Sigmoid colon (tissue), 7 donors: ENCODE results near the gene AKAP12. TPM values are rescaled to one million over a fixed set of nuclear protein-coding genes. Genes with fewer than 3 reads are reported as not detected.

ENCODE experiments used
- DNase-seq: peaks from one replicate; pipeline ENCODE4 v3.0.0-alpha.2; 2019
- H3K27ac ChIP-seq, 4 donors: fragments of 200-600 bp; sonication (generic); one replicate each; pipeline ENCODE4 v1.5.1; 2016 to 2019; ENCODE audit warnings: mild to moderate bottlenecking in 1 of 4
- H3K27me3 ChIP-seq, 3 donors: fragments of 200-600 bp; sonication (generic); one replicate each; pipeline ENCODE4 v1.5.1; 2019; ENCODE audit warnings: mild to moderate bottlenecking in 1 of 3
- H3K36me3 ChIP-seq, 4 donors: fragments of 200-600 bp; sonication (generic); one replicate each; pipeline ENCODE4 v1.5.1; 2016 to 2019
- H3K4me1 ChIP-seq, 4 donors: fragments of 200-600 bp; sonication (generic); one replicate each; pipeline ENCODE4 v1.5.1; 2017 to 2019
- H3K4me3 ChIP-seq, 4 donors: fragments of 200-600 bp; sonication (generic); one replicate each; pipeline ENCODE4 v1.5.1; 2017 to 2019; ENCODE audit warnings: mild to moderate bottlenecking in 2 of 4, moderate library complexity in 1 of 4
- H3K9me3 ChIP-seq, 4 donors: fragments of 200-600 bp in 3 of 4; sonication (generic) in 3 of 4; one replicate each; pipeline versions ENCODE4 v1.5.1 to v1.6.1; 2013 to 2019
- CTCF ChIP-seq, 4 experiments: fragments of 450-650 bp in 3 of 4; fragments of 200-600 bp in 1 of 4; IDR thresholded peaks; one replicate each; pipeline ENCODE4 v1.5.1; 2016 to 2019; ENCODE audit warnings: antibody characterized with exemption in 4 of 4, mild to moderate bottlenecking in 3 of 4, moderate library complexity in 2 of 4
- EP300 ChIP-seq, 4 donors: sonication (generic); formaldehyde crosslinking; IDR thresholded peaks; one replicate each; pipeline ENCODE4 v1.6.1; 2017; ENCODE audit warnings: antibody characterized with exemption in 4 of 4
- POLR2A ChIP-seq, 2 donors: fragments of 450-650 bp; IDR thresholded peaks; one replicate each; pipeline ENCODE4 v1.6.1; 2016; ENCODE audit warnings: antibody characterized with exemption in 2 of 2, mild to moderate bottlenecking in 2 of 2, moderate library complexity in 2 of 2
- POLR2AphosphoS5 ChIP-seq, 4 donors: sonication (generic); formaldehyde crosslinking; IDR thresholded peaks; one replicate each; pipeline ENCODE4 v1.6.1; 2017; ENCODE audit warnings: antibody characterized with exemption in 4 of 4
- WGBS, 2 donors: extraction: QIAGEN DNeasy Blood & Tissue Kit; methylation state at CpG; one replicate each; pipeline ENCODE4 v1.1.7; 2013; 5-methylcytosine and 5-hydroxymethylcytosine counted together
- intact Hi-C: fragments of 100-400 bp; cut with DNase I; formaldehyde crosslinking; loops from one replicate; pipeline ENCODE4 v1.15.1; 2023
- polyA plus RNA-seq, 3 donors: library from polyadenylated mRNA; stranded (reverse); fragments of 200-250 nt; gene quantifications; one replicate each; pipeline ENCODE4 v1.2.3, GENCODE V29; 2013
- total RNA-seq, 4 donors: library from RNA; depleted of rRNA; stranded (reverse); fragments of >200 nt; gene quantifications; one replicate each; pipeline ENCODE4 v1.1.0, GENCODE V29; 2016
- donor health status: healthy with polysubstance abuse.
- donor health status: Bipolar disorder and iron deficiency.
- donor health status: healthy.

The AKAP12 gene
- total and polyA plus RNA-seq, 7 donors, result 1.2 to 244 (median 133) TPM

GRCh38 chr6:151240791-151241642 is 1.2 kb downstream of the AKAP12 start:
- H3K27me3 ChIP-seq, result no peaks in the 10 kb centered on the region
- 2% methylated on average over 68 of the region's 68 CpGs for WGBS, 2 donors
- H3K4me1 ChIP-seq, result peaks cover 0 to 40% (median 17%) of the 10 kb centered on the region in 4 donors
- H3K9me3 ChIP-seq, result no peaks in the 10 kb centered on the region
- no peaks in the 10 kb centered on the region for H3K36me3 ChIP-seq
- H3K27ac ChIP-seq, result peak overlapping the region; percentile 96 to 98 (median 97)
- TF ChIP-seq CTCF (IDR thresholded peaks at IDR 0.05) (no peak), POLR2A (IDR thresholded peaks at IDR 0.05) (peak in 1 of 2 donors; percentile 33), POLR2AphosphoS5 (IDR thresholded peaks at IDR 0.05) (peak; percentile 62 to 84 (median 68)), EP300 (IDR thresholded peaks at IDR 0.05) (no peak)
- peak overlapping the region; percentile 71 to 98 (median 93) for H3K4me3 ChIP-seq
- peak; percentile 88 for DNase-seq
- intact Hi-C loops, result loop anchor here (1.0 to 5.0 kb wide), 6 partner anchors 51 to 349 kb away; partner anchors contain the start of gene ZBTB2

- 71 to 79% methylated on average over 5 of the region's 5 CpGs for WGBS, 2 donors
- Histone ChIP-seq H3K9me3 (no peaks in the 10 kb centered on the region), H3K27ac (peak overlapping the region; percentile 96 to 98 (median 97)), H3K27me3 (no peaks in the 10 kb centered on the region), H3K4me1 (peaks cover 0 to 49% (median 25%) of the 10 kb centered on the region in 4 donors), H3K36me3 (no peaks in the 10 kb centered on the region), H3K4me3 (peak overlapping the region; percentile 71 to 98 (median 93))
- intact Hi-C loops, result loop anchor here (1.0 to 5.0 kb wide), 6 partner anchors 50 to 350 kb away; partner anchors contain the start of gene ZBTB2
- no peak for DNase-seq
- TF ChIP-seq EP300 (IDR thresholded peaks at IDR 0.05) (no peak), POLR2A (IDR thresholded peaks at IDR 0.05) (no peak), CTCF (IDR thresholded peaks at IDR 0.05) (no peak), POLR2AphosphoS5 (IDR thresholded peaks at IDR 0.05) (no peak)
These were observed 2.1 kb downstream of the AKAP12 start for GRCh38 chr6:151241853-151242252.

DNA sequence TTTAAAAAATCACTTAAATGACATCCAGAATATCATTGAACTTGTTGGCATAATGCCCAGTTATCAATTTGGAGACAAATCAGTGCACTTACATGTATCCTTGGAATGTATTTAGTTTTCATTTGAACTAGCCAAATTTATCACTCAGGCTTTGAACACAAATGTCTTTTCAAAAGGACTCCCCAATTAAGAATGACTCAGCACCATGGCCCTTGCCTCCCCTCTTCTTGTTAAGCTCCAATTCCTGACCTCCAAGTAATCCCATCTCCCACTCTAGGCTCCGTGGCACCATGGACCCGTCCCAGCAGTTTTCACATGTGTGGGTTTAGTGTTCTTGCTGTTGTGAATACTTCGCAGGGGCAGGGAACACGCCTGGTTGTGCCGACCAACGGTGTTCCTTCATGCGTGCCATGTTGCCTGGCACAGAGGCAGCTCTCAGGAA is 2.7 kb downstream of the AKAP12 start:
- Histone ChIP-seq H3K27ac (peak overlapping the region in 3 of 4 donors; percentile 96 to 98 (median 97)), H3K4me1 (peaks cover 0 to 54% (median 31%) of the 10 kb centered on the region in 4 donors), H3K4me3 (peak overlapping the region; percentile 71 to 98 (median 93)), H3K9me3 (no peaks in the 10 kb centered on the region), H3K27me3 (no peaks in the 10 kb centered on the region), H3K36me3 (no peaks in the 10 kb centered on the region)
- TF ChIP-seq EP300 (IDR thresholded peaks at IDR 0.05), result no peak
- TF ChIP-seq POLR2A (IDR thresholded peaks at IDR 0.05), result no peak
- TF ChIP-seq POLR2AphosphoS5 (IDR thresholded peaks at IDR 0.05), result peak in 2 of 4 donors; percentile 26 to 32
- TF ChIP-seq CTCF (IDR thresholded peaks at IDR 0.05), result no peak
- whole genome bisulfite sequencing, 2 donors, result 87 to 89% methylated on average over 7 of the region's 7 CpGs
- peak; percentile 75 for DNase-seq
- intact Hi-C loops, result loop anchor here (5.0 kb wide), 3 partner anchors 50 to 350 kb away; partner anchors contain the start of gene ZBTB2

DNA sequence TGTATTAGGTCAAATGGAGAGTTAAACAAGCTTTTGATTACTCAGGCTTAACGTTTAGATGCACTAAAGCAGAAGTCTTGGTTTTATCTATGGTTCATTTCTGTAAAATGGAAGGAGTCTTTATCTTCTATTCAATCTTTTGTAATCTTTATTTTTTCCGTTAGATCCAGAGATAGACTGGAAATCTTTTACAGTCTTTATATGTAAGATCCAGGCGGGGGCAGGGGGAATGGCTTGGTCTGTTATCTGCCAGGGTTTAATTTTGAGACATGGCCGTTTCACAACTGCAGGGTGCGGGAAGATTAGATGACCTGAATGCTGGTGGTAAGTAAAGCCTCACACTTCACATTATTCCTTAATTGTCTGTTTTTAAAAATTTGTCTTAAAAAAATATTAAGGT is 3.7 kb downstream of the AKAP12 start:
- no peaks in the 10 kb centered on the region for H3K27me3 ChIP-seq
- H3K9me3 ChIP-seq, result no peaks in the 10 kb centered on the region
- no peaks in the 10 kb centered on the region for H3K36me3 ChIP-seq
- TF ChIP-seq CTCF (IDR thresholded peaks at IDR 0.05) (no peak), EP300 (IDR thresholded peaks at IDR 0.05) (no peak), POLR2AphosphoS5 (IDR thresholded peaks at IDR 0.05) (no peak), POLR2A (IDR thresholded peaks at IDR 0.05) (no peak)
- peak overlapping the region in 3 of 4 donors; percentile 92 to 98 (median 94) for H3K4me3 ChIP-seq
- no peak for DNase-seq
- peaks cover 0 to 62% (median 33%) of the 10 kb centered on the region in 4 donors for H3K4me1 ChIP-seq
- H3K27ac ChIP-seq, result peak overlapping the region in 2 of 4 donors; percentile 97 to 98
- intact Hi-C loops, result loop anchor here (5.0 kb wide), 3 partner anchors 49 to 351 kb away; partner anchors contain the start of gene ZBTB2
- 65 to 70% methylated on average over 5 of the region's 5 CpGs for WGBS, 2 donors
